Stimulated activated CD4-positive, alpha-beta T cell treated with anti-CD3 and anti-CD28 coated beads, TNF-alpha, amount 100 ng/mL, for 4 hours (primary cell): Measurements from ENCODE around the gene FBXO21.

ENCODE experiments used
- DNase-seq, 3 experiments: peaks; one replicate each; pipeline ENCODE4 v3.0.0-alpha.2; 2020; ENCODE audit warnings: low read depth in 3 of 3

FBXO21 gene

GRCh38 chr12:117166107-117166506 lies 24.2 kb downstream of the FBXO21 start:
- no peak for DNase-seq

DNA sequence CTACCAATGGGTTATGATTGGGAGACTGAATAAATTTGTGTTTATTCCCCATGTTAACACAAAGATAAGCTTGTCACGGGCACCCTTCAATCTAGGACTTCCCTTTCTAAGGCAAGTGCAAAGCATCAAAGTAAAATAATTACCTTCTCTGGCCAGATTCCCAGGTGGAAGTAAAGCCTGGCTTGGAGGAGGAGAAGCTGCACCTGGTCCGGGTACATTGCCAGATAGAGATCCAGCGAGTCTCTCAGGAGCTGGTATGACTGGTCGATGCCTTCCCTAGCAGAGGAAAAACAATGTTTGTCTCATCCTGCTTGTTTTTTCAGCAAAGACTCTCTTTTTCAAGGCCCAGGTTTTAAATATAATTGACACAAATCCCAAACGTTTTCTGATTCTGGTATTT lies 24.9 kb downstream of the FBXO21 start:
- no peak for DNase-seq

DNA sequence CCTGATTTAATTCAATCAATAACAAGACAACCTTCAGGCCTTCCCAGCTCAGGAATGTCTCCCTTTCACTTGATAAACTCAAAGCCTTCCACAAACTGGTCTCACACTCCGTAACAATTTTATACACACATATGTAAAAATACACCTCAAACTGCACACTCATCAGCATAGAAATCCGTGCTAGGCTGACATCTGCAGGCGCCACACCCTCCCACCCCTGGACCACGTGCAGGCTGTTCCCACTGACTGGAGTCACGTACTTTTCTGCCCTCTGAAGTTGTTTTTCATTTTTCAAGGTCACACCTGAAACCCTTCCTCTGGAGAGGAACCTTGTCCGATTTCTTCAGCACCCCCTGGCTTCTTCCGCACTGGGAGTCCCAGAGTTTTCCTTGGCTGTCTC lies 27.6 kb downstream of the FBXO21 start:
- DNase-seq = no peak

GRCh38 chr12:117162167-117162539 lies 28.1 kb downstream of the FBXO21 start:
- DNase-seq = no peak

- DNase-seq = no peak
Observed at GRCh38 chr12:117161460-117162166, 28.7 kb downstream of the FBXO21 start.

DNA sequence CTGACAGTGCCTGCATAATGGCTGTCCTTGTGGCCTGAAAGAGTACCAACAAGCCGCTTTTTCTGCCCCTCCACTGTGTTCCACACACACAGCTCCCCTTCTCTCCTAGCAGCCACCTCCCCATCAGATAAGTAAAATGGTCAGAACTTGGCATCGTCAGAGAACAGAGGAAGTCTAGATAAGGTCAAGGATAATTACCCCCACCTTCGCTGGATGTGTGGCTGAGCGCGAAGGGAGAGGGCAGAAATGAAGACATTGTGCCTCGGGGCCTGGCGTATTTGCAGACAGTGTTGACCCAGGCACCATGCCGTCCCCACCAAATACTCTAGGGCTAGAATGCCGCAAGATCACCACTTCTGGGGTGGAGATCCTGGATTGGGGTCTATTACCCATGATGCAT lies 30.6 kb downstream of the FBXO21 start:
- DNase-seq = no peak

- no peak for DNase-seq
Observed at GRCh38 chr12:117158911-117159553, 31.2 kb downstream of the FBXO21 start.

DNA sequence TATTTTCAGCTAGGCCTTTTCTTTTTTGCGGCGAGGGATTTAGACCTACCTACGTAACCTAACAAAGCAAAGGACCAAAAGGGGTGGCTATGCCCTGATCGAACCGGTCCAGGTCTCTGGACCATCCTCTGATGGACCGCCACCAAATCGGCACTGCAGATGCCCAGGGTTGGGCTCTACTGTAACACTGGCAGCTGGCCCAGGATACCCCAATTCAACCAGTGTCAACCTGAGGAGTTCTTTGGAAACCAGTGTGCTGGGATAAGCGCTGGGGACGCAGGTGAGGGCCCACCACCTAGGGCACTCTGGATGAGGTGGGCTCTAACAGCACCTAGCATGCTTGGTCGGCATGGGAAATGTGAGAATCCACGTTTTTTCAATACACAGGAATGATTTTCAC lies 32.2 kb downstream of the FBXO21 start:
- DNase-seq = no peak

GRCh38 chr12:117155278-117156060 lies 34.8 kb downstream of the FBXO21 start:
- DNase-seq = peak; percentile 45 to 58 (median 47)

DNA sequence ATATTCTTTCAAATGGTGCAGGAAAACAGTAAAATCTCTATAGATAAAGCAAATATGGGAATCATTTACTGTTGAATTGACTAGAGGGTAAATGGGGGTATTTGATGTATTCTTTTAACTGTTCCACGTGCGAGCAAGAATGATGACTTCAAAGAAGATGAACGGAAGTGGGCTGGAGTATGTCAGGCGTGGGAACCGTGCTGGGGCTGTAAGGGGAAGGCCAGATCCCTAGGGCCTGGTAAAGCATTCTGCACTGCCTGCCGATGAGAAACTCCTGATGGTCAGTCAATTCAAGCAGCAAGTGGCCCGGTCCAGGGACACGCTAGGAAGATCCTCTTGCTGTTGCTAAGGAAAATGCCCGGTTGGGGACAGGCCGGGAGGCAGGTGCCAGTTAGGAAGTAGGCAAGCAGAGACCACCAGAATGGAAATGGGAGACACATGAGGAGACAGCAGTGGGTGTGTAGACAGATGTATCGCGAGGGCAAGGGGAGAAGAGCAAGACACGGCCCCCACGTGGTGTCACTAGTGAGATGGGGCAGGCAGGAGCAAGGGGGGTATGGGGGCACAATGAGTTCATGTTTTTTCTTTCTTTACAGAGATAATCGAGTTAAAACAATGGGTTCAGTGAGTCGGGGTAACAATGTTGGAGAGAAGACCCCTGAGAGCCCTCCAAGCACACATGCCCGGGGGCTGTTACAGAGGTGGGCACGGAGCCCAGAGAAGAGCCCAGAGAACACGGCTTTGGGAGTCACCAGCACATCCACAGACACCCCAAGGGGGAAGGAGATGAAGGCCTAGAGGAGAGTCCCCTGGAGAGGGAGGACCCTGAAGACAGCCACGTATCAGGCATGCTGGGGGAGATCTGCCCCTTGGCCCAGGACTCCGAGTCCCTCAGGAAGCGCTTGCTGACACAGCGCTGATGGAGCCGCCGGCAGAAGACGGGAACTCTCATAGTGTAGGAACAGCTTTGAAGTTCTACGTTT lies 37.2 kb downstream of the FBXO21 start:
- no peak for DNase-seq

GRCh38 chr12:117151403-117152031 lies 38.8 kb downstream of the FBXO21 start:
- no peak for DNase-seq

DNA sequence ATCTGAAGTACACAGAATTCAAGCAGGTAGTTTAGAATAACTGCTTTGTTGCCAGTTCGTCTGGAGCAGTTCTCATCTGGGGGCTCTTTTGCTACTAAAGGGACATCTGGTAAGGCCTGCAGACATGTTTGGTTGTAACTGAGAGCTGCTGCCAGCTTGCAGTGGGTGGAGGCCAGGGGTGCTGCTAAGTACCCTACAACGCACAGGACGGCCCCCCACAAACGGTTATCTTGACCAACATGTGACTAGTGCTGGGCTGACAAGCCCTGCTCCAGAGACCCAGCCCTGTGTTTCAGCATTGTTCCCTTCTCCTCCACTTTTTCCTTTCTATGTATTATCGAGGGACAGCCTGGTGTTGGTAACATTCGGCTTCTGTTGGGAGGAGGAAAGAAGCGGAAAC lies 40.8 kb downstream of the FBXO21 start:
- DNase-seq = no peak

- no peak for DNase-seq
Observed at GRCh38 chr12:117148642-117149041, 41.6 kb downstream of the FBXO21 start.

GRCh38 chr12:117147639-117148038 lies 42.6 kb downstream of the FBXO21 start:
- DNase-seq = no peak

DNA sequence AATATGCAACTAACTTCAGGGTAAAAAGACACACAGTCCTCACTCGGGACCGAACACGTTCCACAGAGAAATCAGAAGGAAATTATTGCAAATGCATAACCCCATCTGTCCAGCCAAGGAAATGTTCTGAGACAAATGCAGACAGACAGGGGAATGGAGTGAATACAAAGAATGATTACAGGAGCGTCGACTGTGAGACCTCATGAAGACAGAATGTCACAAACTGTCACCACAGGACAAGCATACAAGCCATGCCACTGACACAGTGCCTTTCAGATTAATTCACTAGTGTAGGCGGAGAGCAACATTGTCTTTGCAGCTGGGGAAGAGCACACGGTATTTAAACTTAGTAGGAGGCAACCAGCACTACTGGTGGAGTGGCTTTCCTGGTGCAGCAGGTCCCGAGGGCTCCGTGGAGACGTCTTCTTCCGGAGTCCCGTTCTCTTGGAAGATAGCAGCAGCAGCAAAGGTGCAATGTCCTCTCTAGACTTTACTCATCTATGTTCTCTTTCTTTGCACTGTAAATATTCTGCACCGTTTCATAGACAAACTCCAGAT lies 44.6 kb downstream of the FBXO21 start:
- no peak for DNase-seq

- no peak for DNase-seq
Observed at GRCh38 chr12:117144599-117144998, 45.7 kb downstream of the FBXO21 start.

DNA sequence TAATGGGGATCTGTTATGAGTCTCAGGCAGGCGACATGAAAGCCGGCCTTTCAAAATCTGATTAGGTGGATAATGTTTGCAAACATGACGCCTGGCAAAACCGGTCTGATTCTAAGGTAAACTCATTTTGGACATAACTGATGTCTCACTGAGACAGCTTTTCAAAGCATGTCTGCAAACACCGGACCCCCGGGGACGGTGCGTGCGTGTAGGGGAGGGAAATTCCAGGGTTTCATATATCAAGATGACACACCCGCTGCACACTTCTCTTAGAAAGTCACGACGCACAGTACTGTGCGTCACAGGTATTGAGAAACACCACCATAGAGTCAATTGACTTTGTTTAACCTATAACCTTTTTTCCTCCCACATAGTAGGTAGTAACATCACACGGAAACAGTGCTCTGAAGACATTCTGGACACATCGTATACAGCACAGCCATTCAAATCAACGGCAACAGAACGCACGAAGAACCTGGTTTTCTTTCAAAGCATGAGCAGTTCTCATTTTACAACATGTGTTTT lies 47.2 kb downstream of the FBXO21 start:
- DNase-seq = no peak

GRCh38 chr12:117142094-117142493 lies 48.2 kb downstream of the FBXO21 start:
- DNase-seq = no peak

GRCh38 chr12:117141097-117141898 lies 49.0 kb downstream of the FBXO21 start:
- no peak for DNase-seq
